Activated CD8-positive, alpha-beta T cell treated with anti-CD3 and anti-CD28 coated beads, Interleukin-2, amount 10 ng/mL, durations not matched to agents 7 days and 5 days (primary cell): Measurements from ENCODE around the gene TDRD9. TPM values are rescaled to one million over a fixed set of nuclear protein-coding genes. Genes with fewer than 3 reads are reported as not detected.

Experiments used
- ATAC-seq: fragments of 150-1000 bp; cut with Tn5 transposase; one replicate; pipeline ENCODE4 v1.10.0; 2021; ENCODE audit warnings: moderate library complexity
- CTCF ChIA-PET: fragments of 350-600 bp; sonication (Branson Sonifier 250); formaldehyde crosslinking; loops from one replicate; lab custom pipeline; 2021; ENCODE audit warnings: antibody characterized with exemption; lab: Charles Lee
- POLR2A ChIA-PET: fragments of 350-600 bp; sonication (Branson Sonifier 250); formaldehyde crosslinking; loops from one replicate; lab custom pipeline; 2021; ENCODE audit warnings: antibody characterized with exemption; lab: Charles Lee
- DNase-seq: peaks from one replicate; pipeline ENCODE4 v3.0.0-alpha.2; 2020
- H3K27ac Mint-ChIP-seq: one replicate; pipeline ENCODE4 v1.8.0; 2021; ENCODE audit warnings: mild to moderate bottlenecking, mixed read lengths
- H3K27me3 Mint-ChIP-seq: one replicate; pipeline ENCODE4 v1.8.0; 2021; ENCODE audit warnings: low read depth, mixed read lengths
- H3K36me3 Mint-ChIP-seq: one replicate; pipeline ENCODE4 v1.8.0; 2021; ENCODE audit warnings: low read depth, mixed read lengths
- H3K4me1 Mint-ChIP-seq: one replicate; pipeline ENCODE4 v1.8.0; 2021; ENCODE audit warnings: low read depth, mixed read lengths
- H3K4me3 Mint-ChIP-seq: one replicate; pipeline ENCODE4 v1.8.0; 2021; ENCODE audit warnings: mild to moderate bottlenecking, mixed read lengths
- H3K9me3 Mint-ChIP-seq: one replicate; pipeline ENCODE4 v1.8.0; 2022; ENCODE audit warnings: mixed read lengths; ENCODE audit not compliant: insufficient read depth
- total RNA-seq, 2 experiments: library from RNA; stranded (reverse); gene quantifications; one replicate each; pipeline ENCODE4 v1.2.3, GENCODE V29; 2021

TDRD9 gene
- total RNA-seq, 2 experiments from 2014 or later = 1.3 to 2.7 TPM

DNA sequence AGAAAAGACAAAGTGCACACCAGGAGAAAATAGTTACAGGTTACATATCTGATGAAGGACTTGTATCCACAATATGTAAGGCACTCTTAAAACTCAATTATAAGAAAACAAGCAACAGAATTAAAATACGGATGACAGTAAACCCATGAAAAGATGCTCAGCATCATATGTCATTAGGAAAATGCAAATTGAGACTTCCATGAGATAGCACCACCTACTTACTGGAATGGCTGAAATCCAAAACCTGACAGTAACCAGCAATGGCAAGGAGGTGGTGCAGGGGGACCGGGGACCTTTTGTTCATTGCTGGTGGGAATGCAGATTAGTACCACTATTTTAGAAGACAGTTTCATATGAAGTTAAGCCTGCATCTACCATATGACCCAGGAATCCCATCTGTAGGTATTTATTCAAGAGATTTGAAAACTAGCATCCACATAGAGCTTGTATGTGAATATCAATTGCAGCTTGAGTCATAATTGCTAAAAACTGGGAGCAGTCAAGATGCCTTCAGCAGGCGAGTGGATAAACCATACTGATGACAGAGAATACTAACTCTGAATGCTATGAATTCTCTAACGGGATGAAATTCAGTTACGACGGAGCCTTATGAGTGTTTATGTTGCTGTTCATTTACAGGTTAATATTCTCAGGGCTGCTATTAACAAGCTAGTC is 113.3 kb downstream of the TDRD9 start:
- H3K27ac Mint-ChIP-seq = no peak overlapping the region

DNA sequence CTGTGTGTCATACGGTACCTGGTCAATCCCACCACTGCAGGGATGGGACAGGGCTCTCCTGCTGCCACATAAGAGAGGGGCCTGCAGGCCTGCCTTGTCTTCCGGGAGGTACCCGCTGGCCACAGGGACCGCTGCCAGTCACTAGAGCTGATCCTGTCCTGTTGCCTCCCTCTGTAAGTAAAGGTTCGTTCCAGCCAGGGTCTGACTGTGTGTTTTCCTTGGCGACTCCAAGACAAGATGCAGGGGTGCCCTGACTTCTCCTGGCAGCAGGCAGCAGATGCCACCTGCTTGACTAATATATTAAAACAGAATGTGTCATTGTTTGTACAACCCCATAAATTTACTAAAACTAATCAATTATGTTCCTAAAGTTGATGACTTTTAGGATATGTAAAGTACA is 115.8 kb downstream of the TDRD9 start:
- peaks cover 3% of the 10 kb centered on the region for H3K4me1 Mint-ChIP-seq
- H3K27ac Mint-ChIP-seq = no peak overlapping the region
- DNase-seq = no peak
- no peaks in the 10 kb centered on the region for H3K36me3 Mint-ChIP-seq
- ChIA-PET CTCF (no interaction called here), POLR2A (no interaction called here)
- no peaks in the 10 kb centered on the region for H3K9me3 Mint-ChIP-seq
- no peak for ATAC-seq
- no peak overlapping the region for H3K4me3 Mint-ChIP-seq
- peaks cover 6% of the 10 kb centered on the region for H3K27me3 Mint-ChIP-seq

More for the DNA sequence above, 113.3 kb downstream of the TDRD9 start:
- H3K4me1 Mint-ChIP-seq = no peaks in the 10 kb centered on the region
- H3K4me3 Mint-ChIP-seq = no peak overlapping the region
- ChIA-PET POLR2A (no interaction called here), CTCF (interaction anchor here (0.6 kb wide), 1 partner anchor 36 kb away, joined by 3 read pairs; no protein-coding TSS in a partner anchor)
- DNase-seq (no peak), ATAC-seq (no peak)
- peaks cover 2% of the 10 kb centered on the region for H3K27me3 Mint-ChIP-seq
- H3K9me3 Mint-ChIP-seq = no peaks in the 10 kb centered on the region
- no peaks in the 10 kb centered on the region for H3K36me3 Mint-ChIP-seq

DNA sequence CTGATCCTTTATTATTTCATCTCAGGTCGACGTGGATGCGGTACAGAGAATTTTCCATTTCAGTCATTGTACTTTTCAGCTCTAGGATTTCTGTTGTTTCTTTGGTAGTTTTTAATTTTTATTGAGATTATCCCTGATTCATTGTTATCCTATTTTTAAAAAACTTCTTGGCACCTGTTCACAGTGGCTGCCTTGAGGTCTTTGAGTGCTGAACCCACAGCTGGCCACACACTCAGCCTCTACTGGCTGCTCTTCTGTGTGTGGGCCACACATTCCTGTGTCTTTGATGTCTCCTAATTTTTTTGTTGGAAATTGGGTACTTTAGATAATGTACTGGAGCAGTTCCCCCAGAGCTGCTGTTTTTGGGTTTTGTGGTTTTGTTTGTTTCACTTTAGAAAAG is 119.5 kb downstream of the TDRD9 start:
- Mint-ChIP-seq H3K36me3 (no peaks in the 10 kb centered on the region), H3K27ac (no peak overlapping the region), H3K4me1 (peaks cover 3% of the 10 kb centered on the region), H3K27me3 (peaks cover 10% of the 10 kb centered on the region), H3K9me3 (no peaks in the 10 kb centered on the region), H3K4me3 (no peak overlapping the region)
- ChIA-PET POLR2A (no interaction called here), CTCF (interaction anchor here (4.6 kb wide), 1 partner anchor 29 kb away, joined by 18 read pairs; no protein-coding TSS in a partner anchor)
- DNase-seq (no peak), ATAC-seq (no peak)

DNA sequence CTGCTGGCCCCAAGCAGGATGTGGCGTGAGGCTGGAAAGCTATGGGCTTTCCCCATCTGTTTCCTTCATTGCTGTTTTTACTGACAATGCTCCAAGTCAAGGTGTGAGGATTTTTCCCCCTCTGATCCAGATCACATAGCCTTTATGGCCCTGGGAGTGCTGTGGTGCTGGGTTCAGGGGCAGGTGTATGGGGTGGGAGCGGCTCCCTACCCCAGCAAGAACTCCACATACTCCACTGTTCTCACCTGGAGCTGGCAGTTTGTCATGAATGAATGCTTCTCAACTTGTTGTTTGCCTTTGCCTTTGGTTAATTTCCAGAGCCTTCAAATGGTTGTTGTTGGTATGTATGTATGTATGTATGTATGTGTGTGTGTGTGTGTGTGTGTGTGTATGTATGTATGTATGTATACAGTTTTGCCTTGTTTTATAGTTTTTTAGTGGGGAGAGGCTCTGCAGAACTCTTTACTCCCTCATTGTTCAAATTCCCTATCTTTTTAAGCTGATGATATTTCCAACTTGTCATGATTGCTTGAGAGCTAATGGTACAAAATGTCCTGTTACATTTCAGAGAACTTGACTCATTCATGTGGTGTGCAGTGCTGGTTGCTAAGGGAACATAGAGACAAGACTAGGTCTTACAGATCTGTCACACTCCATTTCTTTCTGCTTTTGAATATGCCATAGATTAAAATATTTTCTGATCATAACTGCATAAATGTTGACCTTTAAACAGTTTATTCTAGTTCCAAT is 120.7 kb downstream of the TDRD9 start:
- Mint-ChIP-seq H3K27ac (no peak overlapping the region), H3K36me3 (no peaks in the 10 kb centered on the region), H3K27me3 (peaks cover 10% of the 10 kb centered on the region), H3K4me1 (peaks cover 3% of the 10 kb centered on the region), H3K9me3 (no peaks in the 10 kb centered on the region), H3K4me3 (no peak overlapping the region)
- DNase-seq (no peak), ATAC-seq (no peak)
- POLR2A ChIA-PET = no interaction called here
- CTCF ChIA-PET = interaction anchor here (4.6 kb wide), 1 partner anchor 28 kb away, joined by 18 read pairs; no protein-coding TSS in a partner anchor

DNA sequence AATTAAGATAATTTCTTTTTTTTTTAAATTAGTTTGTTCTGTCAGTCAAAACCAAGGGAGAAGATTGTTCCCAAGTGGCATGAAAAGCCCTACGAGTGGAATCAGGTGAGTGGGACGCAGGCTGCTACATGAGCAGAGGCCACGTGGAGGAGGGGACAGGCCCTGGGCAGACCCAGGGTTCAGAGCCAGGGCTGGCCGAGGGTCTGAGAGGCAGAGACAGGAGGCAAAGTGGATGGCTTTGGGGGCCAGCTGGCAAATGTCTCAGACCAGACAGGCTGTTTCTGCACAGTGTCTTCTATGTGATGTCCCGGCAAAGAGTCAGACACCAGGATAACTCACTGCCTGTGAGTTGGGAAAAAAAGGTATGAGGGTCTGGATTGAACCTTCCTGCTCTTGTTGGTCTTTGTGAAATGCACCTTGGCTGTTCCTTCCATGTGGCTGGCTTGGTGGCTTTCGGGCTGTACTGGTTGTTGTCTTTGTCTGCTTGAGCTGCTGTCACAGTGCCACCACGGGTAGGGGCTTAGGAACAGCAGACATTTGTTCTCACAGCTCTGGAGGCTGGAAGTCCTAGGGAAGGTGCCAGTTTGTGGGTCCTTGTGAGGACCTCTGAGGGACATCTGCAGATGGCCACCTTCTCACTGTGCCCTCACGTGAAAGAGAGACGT is 121.5 kb downstream of the TDRD9 start:
- no peak overlapping the region for H3K27ac Mint-ChIP-seq
- DNase-seq = no peak
- no peak overlapping the region for H3K4me3 Mint-ChIP-seq
- H3K4me1 Mint-ChIP-seq = peaks cover 3% of the 10 kb centered on the region
- no peak for ATAC-seq
- no peaks in the 10 kb centered on the region for H3K9me3 Mint-ChIP-seq
- no peaks in the 10 kb centered on the region for H3K36me3 Mint-ChIP-seq
- POLR2A ChIA-PET = no interaction called here
- peaks cover 9% of the 10 kb centered on the region for H3K27me3 Mint-ChIP-seq
- CTCF ChIA-PET = interaction anchor here (4.6 kb wide), 1 partner anchor 27 kb away, joined by 18 read pairs; no protein-coding TSS in a partner anchor

DNA sequence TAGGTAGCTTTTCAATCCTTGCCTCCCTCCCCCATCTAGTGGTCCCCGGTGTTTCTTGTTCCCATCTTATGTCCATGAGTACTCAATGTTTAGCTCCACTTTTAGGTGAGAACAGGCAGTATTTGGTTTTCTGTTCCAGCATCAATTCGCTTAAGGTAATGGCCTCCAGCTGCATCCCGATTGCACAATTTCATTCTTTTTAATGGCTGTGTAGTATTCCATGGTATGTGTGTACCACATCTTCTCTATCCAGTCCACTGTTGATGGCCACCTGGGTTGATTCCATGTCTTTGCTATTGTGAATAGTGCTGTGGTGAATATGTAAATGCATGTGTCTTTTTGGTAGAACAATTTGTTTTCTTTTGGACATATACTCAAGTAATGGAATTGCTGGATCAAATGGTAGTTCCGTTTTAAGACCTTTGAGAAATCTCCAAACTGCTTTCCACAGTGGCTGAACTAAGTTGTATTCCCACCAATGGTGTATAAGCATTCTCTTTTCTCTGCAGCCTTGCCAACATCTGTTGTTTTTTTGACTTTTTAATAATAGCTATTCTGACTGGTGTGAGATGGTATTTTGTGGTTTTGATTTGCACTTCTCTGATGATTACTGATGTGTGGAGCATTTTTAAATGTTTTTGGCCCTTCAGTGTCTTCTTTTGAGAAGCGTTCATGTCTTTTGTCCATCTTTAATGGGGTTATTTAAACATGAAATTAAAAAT is 123.0 kb downstream of the TDRD9 start:
- Mint-ChIP-seq H3K27ac (no peak overlapping the region), H3K36me3 (no peaks in the 10 kb centered on the region), H3K9me3 (no peaks in the 10 kb centered on the region), H3K4me3 (no peak overlapping the region), H3K27me3 (peaks cover 10% of the 10 kb centered on the region), H3K4me1 (peaks cover 3% of the 10 kb centered on the region)
- ATAC-seq = no peak
- DNase-seq = no peak
- ChIA-PET POLR2A (interaction anchor here (0.6 kb wide), 1 partner anchor 574 kb away, joined by 4 read pairs; no protein-coding TSS in a partner anchor), CTCF (interaction anchor here (0.8 kb wide), 1 partner anchor 26 kb away, joined by 4 read pairs; no protein-coding TSS in a partner anchor)

DNA sequence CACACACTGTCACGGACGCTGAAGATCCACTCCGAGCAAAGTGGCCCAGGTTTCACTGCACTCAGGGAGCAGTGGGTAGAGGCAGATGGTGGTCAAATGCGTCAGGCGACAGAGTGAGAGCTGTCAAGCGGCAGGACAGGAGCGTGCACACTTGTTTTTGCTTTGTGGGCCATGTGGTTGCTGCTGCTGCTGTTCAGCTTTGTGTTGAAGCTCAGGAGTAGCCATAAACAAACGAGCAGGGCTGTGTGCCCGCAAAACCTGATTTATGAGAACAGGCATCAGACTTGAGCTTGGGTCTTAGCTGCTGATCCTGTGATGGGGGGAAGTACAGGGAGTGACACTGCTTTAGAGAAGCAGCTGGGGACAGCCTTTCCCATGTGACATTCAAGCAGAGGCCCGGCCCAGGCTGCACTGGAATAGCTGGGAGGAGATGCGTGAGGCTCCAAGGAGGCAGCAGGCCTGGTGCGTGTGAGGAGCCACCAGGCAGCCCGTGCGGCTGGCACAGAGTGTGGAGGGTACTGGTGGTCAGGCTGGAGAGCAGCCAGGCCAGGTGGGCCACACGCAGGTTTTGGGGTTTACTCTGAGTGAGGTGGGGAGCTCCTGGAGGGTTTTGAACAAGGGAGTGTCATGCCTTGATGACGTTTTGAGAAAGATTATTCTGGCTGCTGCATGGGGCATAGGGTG is 126.1 kb downstream of the TDRD9 start:
- ChIA-PET POLR2A (no interaction called here), CTCF (no interaction called here)
- Mint-ChIP-seq H3K36me3 (no peaks in the 10 kb centered on the region), H3K4me3 (no peak overlapping the region), H3K27ac (no peak overlapping the region), H3K9me3 (no peaks in the 10 kb centered on the region), H3K27me3 (peaks cover 20% of the 10 kb centered on the region), H3K4me1 (no peaks in the 10 kb centered on the region)
- ATAC-seq (no peak), DNase-seq (no peak)

DNA sequence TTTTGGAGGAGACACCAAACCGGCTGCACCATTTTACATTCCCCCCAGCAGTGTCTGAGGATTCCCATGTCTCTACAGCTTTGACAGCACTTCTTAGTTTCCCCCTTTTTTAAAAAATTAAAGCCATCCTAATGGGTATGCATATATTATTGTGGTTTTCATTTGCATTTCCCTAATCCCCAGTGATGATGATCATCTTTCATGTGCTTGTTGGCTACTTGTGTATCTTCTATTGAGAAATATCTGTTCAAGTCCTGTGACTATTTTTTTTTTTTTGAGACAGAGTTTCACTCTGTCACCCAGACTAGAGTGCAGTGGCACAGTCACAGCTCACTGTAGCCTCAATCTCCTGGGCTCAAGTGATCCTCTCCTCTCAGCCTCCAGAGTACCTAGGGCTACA is 134.0 kb downstream of the TDRD9 start:
- H3K36me3 Mint-ChIP-seq = peaks cover 2% of the 10 kb centered on the region
- DNase-seq = no peak
- peaks cover 7% of the 10 kb centered on the region for H3K9me3 Mint-ChIP-seq
- H3K4me1 Mint-ChIP-seq = no peaks in the 10 kb centered on the region
- H3K27me3 Mint-ChIP-seq = peaks cover 35% of the 10 kb centered on the region
- no peak overlapping the region for H3K27ac Mint-ChIP-seq
- no peak overlapping the region for H3K4me3 Mint-ChIP-seq
- ATAC-seq = no peak
- CTCF ChIA-PET = interaction anchor here (1.5 kb wide), 1 partner anchor 15 kb away, joined by 3 read pairs; no protein-coding TSS in a partner anchor
- POLR2A ChIA-PET = no interaction called here

DNA sequence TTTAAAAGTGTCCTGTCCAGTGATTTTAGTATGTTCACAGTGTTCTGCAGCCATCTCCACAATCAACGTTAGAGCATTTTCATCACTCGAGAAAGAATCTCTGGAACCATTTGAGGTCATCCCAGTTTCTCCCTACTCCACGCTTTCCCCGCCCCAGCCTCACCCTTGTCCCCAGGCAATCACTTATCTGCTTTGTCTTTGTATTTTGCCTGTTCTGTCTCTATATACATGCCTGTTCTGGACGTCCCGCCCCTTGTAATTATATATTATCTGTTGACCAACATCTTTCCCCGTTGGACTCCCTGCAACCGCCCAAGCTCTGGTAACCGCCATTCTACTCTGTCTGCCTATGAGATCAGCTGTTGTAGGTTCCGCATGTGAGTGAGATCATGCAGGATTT is 135.7 kb downstream of the TDRD9 start:
- ATAC-seq = no peak
- no peak for DNase-seq
- Mint-ChIP-seq H3K36me3 (peaks cover 2% of the 10 kb centered on the region), H3K4me3 (no peak overlapping the region), H3K27ac (no peak overlapping the region), H3K9me3 (peaks cover 9% of the 10 kb centered on the region), H3K27me3 (peaks cover 30% of the 10 kb centered on the region), H3K4me1 (no peaks in the 10 kb centered on the region)
- ChIA-PET CTCF (interaction anchor here (1.4 to 1.5 kb wide), 2 partner anchors 12 to 14 kb away, joined by 4 to 5 read pairs; no protein-coding TSS in a partner anchor), POLR2A (no interaction called here)

DNA sequence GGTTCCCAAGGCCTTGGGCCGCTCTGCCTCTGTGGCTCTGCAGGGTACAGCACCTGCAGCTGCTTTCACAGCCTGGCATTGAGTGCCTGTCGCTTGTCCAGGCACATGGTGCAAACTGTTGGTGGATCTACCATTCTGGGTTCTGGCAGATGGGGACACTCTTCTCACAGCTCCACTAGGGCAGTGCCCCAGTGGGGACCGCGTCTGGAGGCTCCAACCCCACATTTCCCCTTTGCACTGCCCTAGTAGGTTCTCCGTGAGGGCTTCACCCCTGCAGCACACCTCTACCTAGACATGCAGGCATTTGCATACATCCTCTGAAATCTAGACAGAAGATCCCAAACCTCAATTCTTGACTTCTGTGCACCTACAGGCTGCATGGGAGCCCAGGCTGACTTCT is 138.0 kb downstream of the TDRD9 start:
- peaks cover 25% of the 10 kb centered on the region for H3K27me3 Mint-ChIP-seq
- ATAC-seq (no peak), DNase-seq (no peak)
- peaks cover 9% of the 10 kb centered on the region for H3K9me3 Mint-ChIP-seq
- H3K36me3 Mint-ChIP-seq = peaks cover 2% of the 10 kb centered on the region
- POLR2A ChIA-PET = no interaction called here
- CTCF ChIA-PET = no interaction called here
- H3K4me3 Mint-ChIP-seq = no peak overlapping the region
- H3K4me1 Mint-ChIP-seq = no peaks in the 10 kb centered on the region
- no peak overlapping the region for H3K27ac Mint-ChIP-seq
